BLaER1 (cell line): ENCODE measurements around the gene PDX1.

Source experiments
- H3K27ac ChIP-seq: shearing (Covaris generic); formaldehyde crosslinking; 2 replicates; pipeline ENCODE4 v1.8.1; 2022
- H3K27me3 ChIP-seq: shearing (Covaris generic); formaldehyde crosslinking; 2 replicates; pipeline ENCODE4 v1.8.1; 2022
- H3K36me3 ChIP-seq: shearing (Covaris generic); formaldehyde crosslinking; 2 replicates; pipeline ENCODE4 v1.8.1; 2022
- H3K4me1 ChIP-seq: shearing (Covaris generic); formaldehyde crosslinking; 2 replicates; pipeline ENCODE4 v1.8.1; 2022
- H3K4me2 ChIP-seq: shearing (Covaris generic); formaldehyde crosslinking; 2 replicates; pipeline ENCODE4 v1.8.1; 2022
- H3K4me3 ChIP-seq: shearing (Covaris generic); formaldehyde crosslinking; 2 replicates; pipeline ENCODE4 v1.8.1; 2022
- H3K9ac ChIP-seq: shearing (Covaris generic); formaldehyde crosslinking; 2 replicates; pipeline ENCODE4 v1.8.1; 2022
- H3K9me3 ChIP-seq: shearing (Covaris generic); formaldehyde crosslinking; 2 replicates; pipeline ENCODE4 v1.8.1; 2022
- H4K20me1 ChIP-seq: shearing (Covaris generic); formaldehyde crosslinking; 2 replicates; pipeline ENCODE4 v1.8.1; 2022
- Cebpa-rat ChIP-seq: shearing (Covaris generic); IDR thresholded peaks from 2 replicates; pipeline ENCODE4 v1.8.1; 2022

The PDX1 gene

DNA sequence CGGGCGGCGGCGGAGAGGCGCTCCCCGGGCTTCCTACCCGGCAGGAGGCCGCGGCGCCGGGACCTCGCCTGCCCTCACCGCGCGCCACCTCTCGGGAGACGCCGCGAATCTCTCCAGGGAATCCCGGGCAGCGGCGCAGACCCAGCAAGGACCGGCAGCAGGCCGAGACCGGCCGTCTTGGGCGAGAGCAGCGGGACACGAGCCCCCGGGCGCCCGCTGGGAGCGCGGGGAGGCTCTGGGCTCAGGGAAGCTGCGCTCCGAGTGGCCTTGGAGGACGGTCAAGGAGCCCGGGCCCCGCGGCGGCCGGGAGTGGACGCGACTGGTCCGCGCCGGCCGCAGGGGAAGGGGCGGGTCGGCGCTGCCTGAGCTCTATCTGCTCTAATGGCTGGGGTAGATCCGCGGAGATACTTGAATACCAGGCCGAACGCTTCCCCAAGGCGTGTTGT lies 34.6 kb downstream of the PDX1 start:
- Histone ChIP-seq H3K4me1 (peaks cover 19% of the 10 kb centered on the region), H3K36me3 (no peaks in the 10 kb centered on the region), H3K4me2 (peak overlapping the region; percentile 73), H3K4me3 (peak overlapping the region; percentile 64), H4K20me1 (peaks cover 22% of the 10 kb centered on the region; the same call in 1 of the 2 replicates), H3K27me3 (peaks cover 81% of the 10 kb centered on the region), H3K9ac (no peak overlapping the region), H3K27ac (no peak overlapping the region), H3K9me3 (0 out of 2 replicates have a peak, but pooled peaks cover 9% of the 10 kb centered on the region)
- TF ChIP-seq Cebpa-rat: no peak

DNA sequence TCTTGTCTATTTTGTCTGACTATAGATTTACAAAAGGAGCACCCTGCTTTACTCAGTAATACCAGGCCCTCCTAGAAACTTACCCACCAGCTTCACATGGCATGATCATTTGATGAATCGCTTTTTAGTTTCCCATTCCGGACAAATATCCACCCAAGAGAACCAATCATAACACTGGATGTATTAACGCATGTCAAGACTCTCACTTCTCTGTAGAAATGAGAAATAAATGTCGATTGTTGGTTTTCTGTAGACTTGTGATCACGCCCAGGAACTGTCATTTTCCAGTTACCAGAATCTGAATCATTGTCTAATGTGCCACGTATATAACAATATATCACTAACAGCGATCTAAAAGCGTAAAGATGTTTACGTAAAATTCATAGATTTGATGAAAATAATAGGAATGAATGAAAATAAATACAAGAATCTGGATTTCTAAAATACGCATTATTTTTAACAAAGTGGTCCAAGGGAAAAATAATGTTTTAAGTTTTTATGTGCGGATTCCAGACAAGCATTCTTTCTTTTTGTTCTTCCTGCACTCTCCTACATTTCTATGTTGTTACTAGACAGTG lies 35.3 kb downstream of the PDX1 start:
- Histone ChIP-seq H3K9me3 (0 out of 2 replicates have a peak, but pooled peaks cover 6% of the 10 kb centered on the region), H4K20me1 (peaks cover 27% of the 10 kb centered on the region; the same call in 1 of the 2 replicates), H3K27ac (no peak overlapping the region), H3K36me3 (no peaks in the 10 kb centered on the region), H3K27me3 (peaks cover 88% of the 10 kb centered on the region), H3K4me1 (peaks cover 19% of the 10 kb centered on the region), H3K4me2 (no peak overlapping the region), H3K4me3 (no peak overlapping the region), H3K9ac (no peak overlapping the region)
- TF ChIP-seq Cebpa-rat: no peak

DNA sequence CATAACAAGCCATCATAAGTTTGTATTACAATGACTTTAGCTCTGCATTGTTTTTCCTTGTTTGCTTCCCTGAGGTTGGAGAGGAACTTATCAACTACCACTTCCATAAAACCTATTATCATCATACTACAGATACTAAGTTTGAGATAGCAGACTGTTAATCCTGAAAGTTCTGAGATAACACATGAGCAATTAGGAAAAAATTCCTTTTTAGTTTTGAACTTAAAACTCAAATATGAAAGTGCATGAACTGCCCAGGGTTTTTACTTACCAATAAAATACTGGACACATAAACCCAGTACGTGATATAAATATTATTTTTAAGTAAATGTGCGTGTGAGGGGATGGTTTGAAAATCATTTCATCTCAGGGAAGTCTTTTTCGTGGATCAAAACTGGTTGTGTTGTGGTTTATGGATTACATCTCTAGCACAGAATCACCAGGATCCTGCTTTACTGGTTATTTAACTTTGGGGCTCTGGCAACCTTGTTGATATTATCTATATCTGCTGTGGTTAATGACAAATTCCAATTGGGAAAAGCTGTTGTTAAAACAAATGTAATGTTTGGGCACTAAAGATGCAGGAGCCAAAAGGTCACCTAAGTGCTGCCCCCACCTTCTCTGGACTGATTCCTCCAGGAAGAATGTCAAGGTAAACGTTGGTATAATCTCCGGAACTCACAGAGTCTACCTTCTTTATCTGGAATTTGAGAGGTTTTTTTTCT lies 36.9 kb downstream of the PDX1 start:
- peaks cover 19% of the 10 kb centered on the region for H3K4me1 ChIP-seq
- no peak overlapping the region for H3K9ac ChIP-seq
- H3K4me3 ChIP-seq: no peak overlapping the region
- 0 out of 2 replicates have a peak, but pooled peaks cover 5% of the 10 kb centered on the region for H3K9me3 ChIP-seq
- no peak overlapping the region for H3K4me2 ChIP-seq
- no peaks in the 10 kb centered on the region for H3K36me3 ChIP-seq
- peaks cover 100% of the 10 kb centered on the region for H3K27me3 ChIP-seq
- no peak for TF ChIP-seq Cebpa-rat
- H4K20me1 ChIP-seq: peaks cover 43% of the 10 kb centered on the region
- no peak overlapping the region for H3K27ac ChIP-seq

DNA sequence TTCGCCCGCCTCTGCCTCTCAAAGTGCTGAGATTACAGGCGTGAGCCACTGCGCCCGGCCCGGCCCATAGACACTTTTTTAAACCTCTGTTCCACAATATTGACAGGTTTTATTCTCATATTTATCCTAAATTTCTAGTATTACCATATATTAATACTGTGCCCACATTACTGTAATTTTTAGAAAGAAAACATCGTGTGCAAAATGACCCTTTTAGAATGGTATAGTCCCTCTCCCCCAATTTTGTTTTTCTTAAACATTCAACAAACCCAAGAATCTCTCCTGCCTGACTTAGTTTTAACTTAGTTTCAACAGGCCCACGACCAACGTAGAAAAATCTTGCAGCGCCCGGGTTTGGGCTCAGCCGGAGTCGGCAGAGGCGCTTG lies 40.2 kb downstream of the PDX1 start:
- Histone ChIP-seq H3K36me3 (no peaks in the 10 kb centered on the region), H3K27ac (no peak overlapping the region), H3K4me3 (0 out of 2 replicates have a peak overlapping the region, but pooled peaks have one; percentile 35), H3K9ac (no peak overlapping the region), H4K20me1 (peaks cover 58% of the 10 kb centered on the region), H3K9me3 (no peaks in the 10 kb centered on the region), H3K4me2 (no peak overlapping the region), H3K4me1 (no peaks in the 10 kb centered on the region), H3K27me3 (peaks cover 100% of the 10 kb centered on the region)
- no peak for TF ChIP-seq Cebpa-rat

DNA sequence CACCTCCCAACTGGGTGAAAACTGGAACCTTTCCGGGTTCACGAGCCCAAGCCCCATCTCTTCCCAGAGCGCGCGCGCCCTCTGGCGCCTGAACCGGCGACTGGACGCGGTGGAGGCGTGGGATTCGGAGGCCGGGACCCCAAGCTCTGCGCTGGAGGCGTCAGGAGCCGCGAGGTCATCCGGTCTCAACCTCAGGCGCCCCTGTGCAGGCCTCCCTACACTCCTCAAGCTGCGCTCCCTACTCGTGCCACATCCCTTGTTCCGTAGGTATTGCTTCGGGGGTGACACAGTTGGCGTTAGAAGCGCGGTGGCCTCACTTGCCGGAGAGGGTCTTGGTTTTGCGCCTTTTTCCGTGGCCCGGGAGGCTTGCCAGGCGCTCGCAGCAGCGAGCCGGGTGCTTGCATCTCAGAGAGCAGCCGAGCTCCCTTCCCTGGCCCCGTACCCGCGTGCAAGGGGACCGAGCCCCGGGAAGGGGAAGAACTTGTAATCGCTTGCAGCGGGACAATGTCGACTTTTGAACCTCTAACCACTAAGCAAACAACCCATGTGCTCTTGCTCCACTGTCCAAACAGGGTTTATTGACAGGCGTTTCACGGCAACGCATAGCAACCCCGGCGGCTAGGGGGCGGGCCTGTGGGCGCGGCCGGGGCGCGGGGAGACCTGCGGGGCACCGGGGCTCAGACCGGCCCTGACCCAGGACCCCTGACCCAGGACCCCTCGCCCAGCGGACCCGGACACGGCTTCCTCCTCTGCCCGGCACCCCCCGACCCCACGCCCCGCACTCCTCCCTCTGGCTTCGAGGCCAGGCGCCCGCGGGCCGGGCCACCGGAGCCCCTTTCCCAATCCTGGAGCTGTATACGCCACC lies 40.8 kb downstream of the PDX1 start:
- Histone ChIP-seq H3K9me3 (no peaks in the 10 kb centered on the region), H3K9ac (no peak overlapping the region), H3K27me3 (peaks cover 100% of the 10 kb centered on the region), H3K4me3 (peak overlapping the region; percentile 35), H3K4me1 (no peaks in the 10 kb centered on the region), H3K27ac (no peak overlapping the region), H4K20me1 (peaks cover 65% of the 10 kb centered on the region), H3K4me2 (peak overlapping the region; percentile 9; the same call in 1 of the 2 replicates), H3K36me3 (no peaks in the 10 kb centered on the region)
- no peak for TF ChIP-seq Cebpa-rat

GRCh38 chr13:27961227-27962085 lies 41.7 kb downstream of the PDX1 start:
- Histone ChIP-seq H3K4me1 (no peaks in the 10 kb centered on the region), H3K4me3 (peak overlapping the region; percentile 35), H3K9ac (no peak overlapping the region), H3K36me3 (no peaks in the 10 kb centered on the region), H3K27ac (no peak overlapping the region), H3K9me3 (no peaks in the 10 kb centered on the region), H3K27me3 (peaks cover 100% of the 10 kb centered on the region), H3K4me2 (peak overlapping the region; percentile 9; the same call in 1 of the 2 replicates), H4K20me1 (peaks cover 73% of the 10 kb centered on the region)
- TF ChIP-seq Cebpa-rat: no peak

- Histone ChIP-seq H3K4me2 (no peak overlapping the region), H4K20me1 (peaks cover 82% of the 10 kb centered on the region), H3K36me3 (no peaks in the 10 kb centered on the region), H3K9ac (no peak overlapping the region), H3K27me3 (peaks cover 100% of the 10 kb centered on the region), H3K27ac (no peak overlapping the region), H3K4me3 (no peak overlapping the region), H3K4me1 (no peaks in the 10 kb centered on the region; the same call in 1 of the 2 replicates), H3K9me3 (no peaks in the 10 kb centered on the region)
- TF ChIP-seq Cebpa-rat: no peak
Observed at GRCh38 chr13:27962128-27962841, 42.5 kb downstream of the PDX1 start.

GRCh38 chr13:27962982-27963381 lies 43.2 kb downstream of the PDX1 start:
- no peak overlapping the region for H3K9ac ChIP-seq
- peaks cover 89% of the 10 kb centered on the region for H4K20me1 ChIP-seq
- no peaks in the 10 kb centered on the region for H3K9me3 ChIP-seq
- peaks cover 100% of the 10 kb centered on the region for H3K27me3 ChIP-seq
- no peak overlapping the region for H3K4me2 ChIP-seq
- no peaks in the 10 kb centered on the region for H3K36me3 ChIP-seq
- no peak for TF ChIP-seq Cebpa-rat
- no peak overlapping the region for H3K4me3 ChIP-seq
- no peaks in the 10 kb centered on the region; the same call in 1 of the 2 replicates for H3K4me1 ChIP-seq
- no peak overlapping the region for H3K27ac ChIP-seq
